ENCODE results near the gene FLACC1. TPM values are rescaled to one million over a fixed set of nuclear protein-coding genes. Genes with fewer than 3 reads are reported as not detected.

The FLACC1 gene
- polyA plus RNA-seq, 1 donor (not counting 4 experiments of a cell fraction or from before 2014, with no cell fraction given) = 0.43 TPM

GRCh38 chr2:201320257-201320656 is 36.9 kb downstream of the FLACC1 start:
- no peak overlapping the region for H3K9ac ChIP-seq (ENCODE audit: control insufficient read depth, extremely low read depth, insufficient read depth, low read length)
- FAIRE-seq = no peak
- no peak overlapping the region for H2AFZ ChIP-seq (ENCODE audit: control insufficient read depth, low read length)

GRCh38 chr2:201319511-201319910 is 37.6 kb downstream of the FLACC1 start:
- DNase-seq (ENCODE audit: low read depth, low spot score) (no peak), FAIRE-seq (no peak)
- H3K4me2 ChIP-seq (ENCODE audit: control insufficient read depth, extremely low read depth, insufficient read depth, low read depth, low read length) = no peak overlapping the region
- no peak overlapping the region for H3K9ac ChIP-seq (ENCODE audit: control insufficient read depth, extremely low read depth, insufficient read depth, low read length)
- TF ChIP-seq CTCF (optimal IDR thresholded peaks at IDR 0.05 in 1 of 3, IDR thresholded peaks at IDR 0.05 in 1 of 3, conservative IDR thresholded peaks at IDR 0.05 in 1 of 3; ENCODE audit: extremely low read depth in 1 of 3, insufficient read depth in 2 of 3, low read length in 3 of 3) (no peak), EZH2 (IDR thresholded peaks at IDR 0.05; ENCODE audit: low read length) (no peak)
- dilution Hi-C loops (cut with MboI; ENCODE audit: extremely low pct_ligation_motif_present, low sequenced_read_pairs) = no loop called here
- no peak overlapping the region for H2AFZ ChIP-seq (ENCODE audit: control insufficient read depth, low read length)
- H3K9me3 ChIP-seq (ENCODE audit: control insufficient read depth, low read depth, low read length) = no peaks in the 10 kb centered on the region
- H3K36me3 ChIP-seq (ENCODE audit: control insufficient read depth in 2 of 2, extremely low read depth in 1 of 2, insufficient read depth in 2 of 2, low read length in 2 of 2) = no peaks in the 10 kb centered on the region
- no peaks in the 10 kb centered on the region for H3K27me3 ChIP-seq (ENCODE audit: control insufficient read depth, extremely low read depth, insufficient read depth, low read length)
- H3K4me1 ChIP-seq (ENCODE audit: control insufficient read depth, extremely low read depth, insufficient read depth, low read length) = no peaks in the 10 kb centered on the region
- H3K9me1 ChIP-seq (ENCODE audit: control insufficient read depth, extremely low read depth, insufficient read depth, low read length) = no peaks in the 10 kb centered on the region
- H3K4me3 ChIP-seq (ENCODE audit: control insufficient read depth in 2 of 3, extremely low read depth in 1 of 3, insufficient read depth in 2 of 3, low read depth in 1 of 3, low read length in 3 of 3) = no peak overlapping the region
- H3K79me2 ChIP-seq (ENCODE audit: control insufficient read depth, insufficient read depth, low read length) = no peaks in the 10 kb centered on the region
- H3K27ac ChIP-seq (ENCODE audit: control insufficient read depth, insufficient read depth, low read length) = no peak overlapping the region
- H4K20me1 ChIP-seq (ENCODE audit: control insufficient read depth, extremely low read depth, insufficient read depth, low read length) = no peaks in the 10 kb centered on the region

More at GRCh38 chr2:201320257-201320656, 36.9 kb downstream of the FLACC1 start:
- DNase-seq (ENCODE audit: low read depth, low spot score) = no peak
- no peaks in the 10 kb centered on the region for H3K4me1 ChIP-seq (ENCODE audit: control insufficient read depth, extremely low read depth, insufficient read depth, low read length)
- H3K9me1 ChIP-seq (ENCODE audit: control insufficient read depth, extremely low read depth, insufficient read depth, low read length) = no peaks in the 10 kb centered on the region
- H3K27me3 ChIP-seq (ENCODE audit: control insufficient read depth, extremely low read depth, insufficient read depth, low read length) = no peaks in the 10 kb centered on the region
- H3K79me2 ChIP-seq (ENCODE audit: control insufficient read depth, insufficient read depth, low read length) = no peaks in the 10 kb centered on the region
- H4K20me1 ChIP-seq (ENCODE audit: control insufficient read depth, extremely low read depth, insufficient read depth, low read length) = no peaks in the 10 kb centered on the region
- no peaks in the 10 kb centered on the region for H3K36me3 ChIP-seq (ENCODE audit: control insufficient read depth in 2 of 2, extremely low read depth in 1 of 2, insufficient read depth in 2 of 2, low read length in 2 of 2)
- TF ChIP-seq CTCF (optimal IDR thresholded peaks at IDR 0.05 in 1 of 3, IDR thresholded peaks at IDR 0.05 in 1 of 3, conservative IDR thresholded peaks at IDR 0.05 in 1 of 3; ENCODE audit: extremely low read depth in 1 of 3, insufficient read depth in 2 of 3, low read length in 3 of 3) (no peak), EZH2 (IDR thresholded peaks at IDR 0.05; ENCODE audit: low read length) (no peak)
- H3K4me3 ChIP-seq (ENCODE audit: control insufficient read depth in 2 of 3, extremely low read depth in 1 of 3, insufficient read depth in 2 of 3, low read depth in 1 of 3, low read length in 3 of 3) = no peak overlapping the region
- dilution Hi-C loops (cut with MboI; ENCODE audit: extremely low pct_ligation_motif_present, low sequenced_read_pairs) = no loop called here
- H3K9me3 ChIP-seq (ENCODE audit: control insufficient read depth, low read depth, low read length) = no peaks in the 10 kb centered on the region
- H3K4me2 ChIP-seq (ENCODE audit: control insufficient read depth, extremely low read depth, insufficient read depth, low read depth, low read length) = no peak overlapping the region
- H3K27ac ChIP-seq (ENCODE audit: control insufficient read depth, insufficient read depth, low read length) = no peak overlapping the region

Measured in keratinocyte (primary cell).